ENCODE results near the gene OR2B6.

The OR2B6 gene

GRCh38 chr6:28002161-28002560, 45.1 kb downstream of the OR2B6 start:
- no peak for TF ChIP-seq EZH2phosphoT487 (IDR thresholded peaks at IDR 0.05; ENCODE audit: low read depth)
- TF ChIP-seq CTCF (IDR thresholded peaks at IDR 0.05; ENCODE audit: low read depth, low read length), result no peak
- no peak overlapping the region for H3K9ac ChIP-seq (ENCODE audit: low read length)
- no peak overlapping the region for H2AFZ ChIP-seq (ENCODE audit: low read depth, low read length)
- H3K79me2 ChIP-seq (ENCODE audit: low read length), result no peaks in the 10 kb centered on the region
- no peaks in the 10 kb centered on the region for H3K27me3 ChIP-seq (ENCODE audit: low read depth, low read length)
- no peak overlapping the region for H3K27ac ChIP-seq (ENCODE audit: low read length)
- H3K4me2 ChIP-seq (ENCODE audit: low read length), result no peak overlapping the region
- H3K4me1 ChIP-seq (ENCODE audit: low read length), result no peaks in the 10 kb centered on the region
- H4K20me1 ChIP-seq (ENCODE audit: insufficient read depth, low read length), result no peaks in the 10 kb centered on the region
- H3K4me3 ChIP-seq (ENCODE audit: low read length), result no peak overlapping the region
- H3K9me3 ChIP-seq (ENCODE audit: insufficient read depth, low read length), result no peaks in the 10 kb centered on the region
- no peaks in the 10 kb centered on the region for H3K36me3 ChIP-seq (replicated peaks; ENCODE audit: low read depth, low read length)

- Histone ChIP-seq H4K20me1 (ENCODE audit: insufficient read depth, low read length) (no peaks in the 10 kb centered on the region), H3K4me1 (ENCODE audit: low read length) (peaks cover 6% of the 10 kb centered on the region), H3K9ac (ENCODE audit: low read length) (no peak overlapping the region), H3K27me3 (ENCODE audit: low read depth, low read length) (no peaks in the 10 kb centered on the region), H3K4me2 (ENCODE audit: low read length) (no peak overlapping the region), H3K9me3 (ENCODE audit: insufficient read depth, low read length) (no peaks in the 10 kb centered on the region), H3K4me3 (ENCODE audit: low read length) (no peak overlapping the region), H3K27ac (ENCODE audit: low read length) (no peak overlapping the region), H2AFZ (ENCODE audit: low read depth, low read length) (no peak overlapping the region), H3K79me2 (ENCODE audit: low read length) (no peaks in the 10 kb centered on the region), H3K36me3 (replicated peaks; ENCODE audit: low read depth, low read length) (no peaks in the 10 kb centered on the region)
- TF ChIP-seq EZH2phosphoT487 (IDR thresholded peaks at IDR 0.05; ENCODE audit: low read depth) (no peak), CTCF (IDR thresholded peaks at IDR 0.05; ENCODE audit: low read depth, low read length) (no peak)
These were observed 46.0 kb downstream of the OR2B6 start for GRCh38 chr6:28003059-28003458.

GRCh38 chr6:28003661-28004060, 46.6 kb downstream of the OR2B6 start:
- TF ChIP-seq CTCF (IDR thresholded peaks at IDR 0.05; ENCODE audit: low read depth, low read length) (no peak), EZH2phosphoT487 (IDR thresholded peaks at IDR 0.05; ENCODE audit: low read depth) (no peak)
- H3K27me3 ChIP-seq (ENCODE audit: low read depth, low read length), result no peaks in the 10 kb centered on the region
- H3K9me3 ChIP-seq (ENCODE audit: insufficient read depth, low read length), result no peaks in the 10 kb centered on the region
- H3K4me1 ChIP-seq (ENCODE audit: low read length), result peaks cover 12% of the 10 kb centered on the region
- H3K4me2 ChIP-seq (ENCODE audit: low read length), result no peak overlapping the region
- H3K79me2 ChIP-seq (ENCODE audit: low read length), result no peaks in the 10 kb centered on the region
- H2AFZ ChIP-seq (ENCODE audit: low read depth, low read length), result no peak overlapping the region
- no peaks in the 10 kb centered on the region for H4K20me1 ChIP-seq (ENCODE audit: insufficient read depth, low read length)
- H3K9ac ChIP-seq (ENCODE audit: low read length), result no peak overlapping the region
- no peak overlapping the region for H3K4me3 ChIP-seq (ENCODE audit: low read length)
- H3K36me3 ChIP-seq (replicated peaks; ENCODE audit: low read depth, low read length), result no peaks in the 10 kb centered on the region
- H3K27ac ChIP-seq (ENCODE audit: low read length), result no peak overlapping the region

GRCh38 chr6:28004350-28005151, 47.5 kb downstream of the OR2B6 start:
- Histone ChIP-seq H3K27ac (ENCODE audit: low read length) (no peak overlapping the region), H3K9ac (ENCODE audit: low read length) (no peak overlapping the region), H2AFZ (ENCODE audit: low read depth, low read length) (no peak overlapping the region), H4K20me1 (ENCODE audit: insufficient read depth, low read length) (no peaks in the 10 kb centered on the region), H3K27me3 (ENCODE audit: low read depth, low read length) (no peaks in the 10 kb centered on the region), H3K9me3 (ENCODE audit: insufficient read depth, low read length) (no peaks in the 10 kb centered on the region), H3K4me3 (ENCODE audit: low read length) (no peak overlapping the region), H3K4me2 (ENCODE audit: low read length) (no peak overlapping the region), H3K79me2 (ENCODE audit: low read length) (no peaks in the 10 kb centered on the region), H3K36me3 (replicated peaks; ENCODE audit: low read depth, low read length) (no peaks in the 10 kb centered on the region), H3K4me1 (ENCODE audit: low read length) (peaks cover 19% of the 10 kb centered on the region)
- TF ChIP-seq EZH2phosphoT487 (IDR thresholded peaks at IDR 0.05; ENCODE audit: low read depth) (no peak), CTCF (IDR thresholded peaks at IDR 0.05; ENCODE audit: low read depth, low read length) (no peak)

Data from OCI-LY3 (cell line).